ENCODE results near the gene OR2H2. TPM values are rescaled to one million over a fixed set of nuclear protein-coding genes. Genes with fewer than 3 reads are reported as not detected.

The OR2H2 gene
- total RNA-seq, 4 donors from 2014 or later = not detected

- peaks cover 0 to 12% (median 5%) of the 10 kb centered on the region in 4 donors for H3K4me1 ChIP-seq
- no peak overlapping the region for H3K27ac ChIP-seq
- no peaks in the 10 kb centered on the region for H3K36me3 ChIP-seq
- H3K4me3 ChIP-seq = no peak overlapping the region
- no peak for TF ChIP-seq POLR2A (IDR thresholded peaks at IDR 0.05)
- TF ChIP-seq CTCF (IDR thresholded peaks at IDR 0.05) = no peak
- DNase-seq = no peak
- peaks cover 0 to 8% of the 10 kb centered on the region in 2 donors for H3K27me3 ChIP-seq
- H3K9me3 ChIP-seq = no peaks in the 10 kb centered on the region
These were observed 30.2 kb upstream of the OR2H2 start for GRCh38 chr6:29554764-29555163.

GRCh38 chr6:29557320-29557719, 27.6 kb upstream of the OR2H2 start:
- Histone ChIP-seq H3K9me3 (no peaks in the 10 kb centered on the region), H3K36me3 (no peaks in the 10 kb centered on the region), H3K27ac (no peak overlapping the region), H3K4me3 (no peak overlapping the region), H3K27me3 (peaks cover 0 to 8% of the 10 kb centered on the region in 2 donors), H3K4me1 (peaks cover 0 to 12% (median 5%) of the 10 kb centered on the region in 4 donors)
- TF ChIP-seq CTCF (IDR thresholded peaks at IDR 0.05) (no peak), POLR2A (IDR thresholded peaks at IDR 0.05) (no peak)
- no peak for DNase-seq

- Histone ChIP-seq H3K4me1 (peaks cover 0 to 4% (median 2%) of the 10 kb centered on the region in 4 donors), H3K4me3 (no peak overlapping the region), H3K27ac (no peak overlapping the region), H3K9me3 (no peaks in the 10 kb centered on the region), H3K36me3 (no peaks in the 10 kb centered on the region), H3K27me3 (peaks cover 0 to 4% of the 10 kb centered on the region in 2 donors)
- DNase-seq = no peak
- no peak for TF ChIP-seq POLR2A (IDR thresholded peaks at IDR 0.05)
These were observed 26.4 kb upstream of the OR2H2 start for GRCh38 chr6:29558439-29559079.

- Histone ChIP-seq H3K27ac (no peak within 1 kb of the TSS), H3K36me3 (no peaks in the 10 kb centered on the region), H3K4me1 (no peaks in the 10 kb centered on the region), H3K9me3 (no peaks in the 10 kb centered on the region), H3K27me3 (no peaks in the 10 kb centered on the region), H3K4me3 (no peak within 1 kb of the TSS)
- DNase-seq = no peak
- TF ChIP-seq POLR2A (IDR thresholded peaks at IDR 0.05) = no peak
These were observed 25.2 kb upstream of the OR2H2 start, which contains the start of gene UBD for GRCh38 chr6:29559524-29560287. Gene UBD (minus strand): TSS chr6:29559732. CDS start chr6:29559701, 31 bp downstream.

- Histone ChIP-seq H3K27ac (no peak overlapping the region), H3K36me3 (no peaks in the 10 kb centered on the region), H3K27me3 (no peaks in the 10 kb centered on the region), H3K4me1 (no peaks in the 10 kb centered on the region), H3K9me3 (no peaks in the 10 kb centered on the region), H3K4me3 (no peak overlapping the region)
- no peak for TF ChIP-seq POLR2A (IDR thresholded peaks at IDR 0.05)
- no peak for TF ChIP-seq CTCF (IDR thresholded peaks at IDR 0.05)
- no peak for DNase-seq
These were observed 23.8 kb upstream of the OR2H2 start for GRCh38 chr6:29561091-29561490.

- H3K27ac ChIP-seq = no peak overlapping the region
- H3K4me3 ChIP-seq = no peak overlapping the region
- H3K9me3 ChIP-seq = no peaks in the 10 kb centered on the region
- no peak for TF ChIP-seq POLR2A (IDR thresholded peaks at IDR 0.05)
- TF ChIP-seq CTCF (IDR thresholded peaks at IDR 0.05) = no peak
- no peak for DNase-seq
- no peaks in the 10 kb centered on the region for H3K27me3 ChIP-seq
- H3K36me3 ChIP-seq = no peaks in the 10 kb centered on the region
- H3K4me1 ChIP-seq = no peaks in the 10 kb centered on the region
These were observed 23.2 kb upstream of the OR2H2 start for GRCh38 chr6:29561606-29562181.

Data from Peyer's patch (tissue), 4 donors.